GM18517 (cell line): ENCODE results near the gene HSBP1L1.
"Not testable (repeated sequence)": the region's sequence is repeated elsewhere in the genome, so short reads cannot be mapped to it uniquely, and the experiment has no call there.

Experiments used
- ATAC-seq: cut with Tn5 transposase; IDR thresholded peaks from one replicate; pipeline ENCODE4 v1.9.1; 2021; ENCODE audit warnings: mild to moderate bottlenecking, moderate library complexity; ENCODE audit not compliant: unreplicated experiment

Gene HSBP1L1

GRCh38 chr18:79983253-79983652, 18.8 kb downstream of the HSBP1L1 start:
- no peak for ATAC-seq

GRCh38 chr18:79983793-79984192, 19.4 kb downstream of the HSBP1L1 start:
- ATAC-seq: no peak

GRCh38 chr18:79985172-79985571, 20.7 kb downstream of the HSBP1L1 start:
- ATAC-seq: no peak

GRCh38 chr18:79986726-79987125, 22.3 kb downstream of the HSBP1L1 start:
- ATAC-seq: no peak

- ATAC-seq: no peak
Measured at GRCh38 chr18:79987566-79987965, 23.1 kb downstream of the HSBP1L1 start.

GRCh38 chr18:79988071-79988450, 23.6 kb downstream of the HSBP1L1 start:
- ATAC-seq: peak; percentile 66

GRCh38 chr18:79988451-79989194, 24.2 kb downstream of the HSBP1L1 start, which contains the start of gene TXNL4A:
TXNL4A (minus strand) TSS chr18:79988563; CDS start chr18:79988392, 171 bp downstream.
- ATAC-seq: peak; percentile 86

- no peak for ATAC-seq
Measured at GRCh38 chr18:79989195-79989497, 24.7 kb downstream of the HSBP1L1 start.

- no peak for ATAC-seq
Measured at GRCh38 chr18:79991494-79991893, 27.1 kb downstream of the HSBP1L1 start.

- not testable (repeated sequence) for ATAC-seq
Measured at GRCh38 chr18:79999701-80000100, 35.3 kb downstream of the HSBP1L1 start.

GRCh38 chr18:80000877-80001276, 36.4 kb downstream of the HSBP1L1 start:
- no peak for ATAC-seq

GRCh38 chr18:80002468-80002867, 38.0 kb downstream of the HSBP1L1 start:
- ATAC-seq: no peak

GRCh38 chr18:80004600-80005342, 40.3 kb downstream of the HSBP1L1 start:
- no peak for ATAC-seq

- ATAC-seq: no peak
Measured at GRCh38 chr18:80006724-80007123, 42.3 kb downstream of the HSBP1L1 start.

- no peak for ATAC-seq
Measured at GRCh38 chr18:80009661-80010550, 45.5 kb downstream of the HSBP1L1 start.

GRCh38 chr18:80010551-80010906, 46.1 kb downstream of the HSBP1L1 start:
- ATAC-seq: no peak

GRCh38 chr18:80011496-80012137, 47.2 kb downstream of the HSBP1L1 start:
- not testable (repeated sequence) for ATAC-seq

- ATAC-seq: no peak
Measured at GRCh38 chr18:80012714-80013113, 48.3 kb downstream of the HSBP1L1 start.
